ENCODE data around the gene CCBE1. TPM values are rescaled to one million over a fixed set of nuclear protein-coding genes. Genes with fewer than 3 reads are reported as not detected.

Gene CCBE1
- total RNA-seq, 1 donor from 2014 or later = 14.0 TPM

DNA sequence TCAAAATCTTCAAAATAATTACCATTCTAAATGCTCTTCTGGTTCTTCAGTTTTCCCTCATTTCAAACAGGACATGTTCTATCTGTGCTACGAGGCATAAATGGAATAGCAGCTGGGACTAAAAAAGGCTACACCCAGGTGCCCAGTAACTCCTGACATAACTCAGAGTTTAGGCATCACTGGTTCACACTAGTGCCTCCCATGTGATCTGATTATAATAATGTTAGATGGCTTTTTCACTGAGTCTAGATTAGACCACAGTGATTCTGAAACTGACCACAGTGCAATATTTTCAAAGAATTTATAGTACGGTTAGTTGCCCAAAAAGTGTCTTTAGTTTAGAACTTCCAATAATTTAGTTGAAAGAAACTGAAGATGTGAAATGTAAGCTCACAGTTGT lies 123.3 kb downstream of the CCBE1 start:
- no peaks in the 10 kb centered on the region for H3K9me3 ChIP-seq
- H3K27ac ChIP-seq = no peak overlapping the region
- intact Hi-C loops (cut with DNase I) = no loop called here
- no peaks in the 10 kb centered on the region for H3K27me3 ChIP-seq (ENCODE audit: low read depth)
- TF ChIP-seq, protein P1, sequence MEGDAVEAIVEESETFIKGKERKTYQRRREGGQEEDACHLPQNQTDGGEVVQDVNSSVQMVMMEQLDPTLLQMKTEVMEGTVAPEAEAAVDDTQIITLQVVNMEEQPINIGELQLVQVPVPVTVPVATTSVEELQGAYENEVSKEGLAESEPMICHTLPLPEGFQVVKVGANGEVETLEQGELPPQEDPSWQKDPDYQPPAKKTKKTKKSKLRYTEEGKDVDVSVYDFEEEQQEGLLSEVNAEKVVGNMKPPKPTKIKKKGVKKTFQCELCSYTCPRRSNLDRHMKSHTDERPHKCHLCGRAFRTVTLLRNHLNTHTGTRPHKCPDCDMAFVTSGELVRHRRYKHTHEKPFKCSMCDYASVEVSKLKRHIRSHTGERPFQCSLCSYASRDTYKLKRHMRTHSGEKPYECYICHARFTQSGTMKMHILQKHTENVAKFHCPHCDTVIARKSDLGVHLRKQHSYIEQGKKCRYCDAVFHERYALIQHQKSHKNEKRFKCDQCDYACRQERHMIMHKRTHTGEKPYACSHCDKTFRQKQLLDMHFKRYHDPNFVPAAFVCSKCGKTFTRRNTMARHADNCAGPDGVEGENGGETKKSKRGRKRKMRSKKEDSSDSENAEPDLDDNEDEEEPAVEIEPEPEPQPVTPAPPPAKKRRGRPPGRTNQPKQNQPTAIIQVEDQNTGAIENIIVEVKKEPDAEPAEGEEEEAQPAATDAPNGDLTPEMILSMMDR (IDR thresholded peaks at IDR 0.05) = no peak
- ATAC-seq (no peak), DNase-seq (no peak)
- no peak overlapping the region for H3K4me3 ChIP-seq
- H3K36me3 ChIP-seq = no peaks in the 10 kb centered on the region
- H3K4me1 ChIP-seq = peaks cover 5% of the 10 kb centered on the region

DNA sequence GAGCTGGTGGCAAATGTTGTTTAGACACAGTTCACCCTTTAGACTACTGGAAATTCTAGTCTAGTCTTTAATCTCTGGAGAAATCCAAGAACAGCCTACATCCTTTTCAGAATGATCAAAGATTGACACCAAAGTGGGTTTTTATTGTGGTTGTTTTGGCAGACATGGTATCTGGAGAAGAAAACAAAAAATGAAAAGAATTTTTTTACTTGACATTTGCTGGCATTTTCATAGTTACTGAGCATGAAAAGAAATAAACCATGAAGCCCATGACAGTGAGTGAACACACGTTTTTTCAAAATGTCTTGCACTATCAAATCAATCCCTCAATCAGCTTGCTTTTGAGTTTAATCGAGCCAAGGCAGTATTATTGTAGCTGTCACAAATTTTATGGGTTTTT lies 125.3 kb downstream of the CCBE1 start:
- no peaks in the 10 kb centered on the region for H3K36me3 ChIP-seq
- no peaks in the 10 kb centered on the region for H3K27me3 ChIP-seq (ENCODE audit: low read depth)
- H3K4me1 ChIP-seq = peaks cover 10% of the 10 kb centered on the region
- no peak overlapping the region for H3K27ac ChIP-seq
- DNase-seq = no peak
- TF ChIP-seq, protein P1 (IDR thresholded peaks at IDR 0.05) = no peak
- intact Hi-C loops (cut with DNase I) = no loop called here
- ATAC-seq = no peak
- H3K4me3 ChIP-seq = no peak overlapping the region
- H3K9me3 ChIP-seq = no peaks in the 10 kb centered on the region

DNA sequence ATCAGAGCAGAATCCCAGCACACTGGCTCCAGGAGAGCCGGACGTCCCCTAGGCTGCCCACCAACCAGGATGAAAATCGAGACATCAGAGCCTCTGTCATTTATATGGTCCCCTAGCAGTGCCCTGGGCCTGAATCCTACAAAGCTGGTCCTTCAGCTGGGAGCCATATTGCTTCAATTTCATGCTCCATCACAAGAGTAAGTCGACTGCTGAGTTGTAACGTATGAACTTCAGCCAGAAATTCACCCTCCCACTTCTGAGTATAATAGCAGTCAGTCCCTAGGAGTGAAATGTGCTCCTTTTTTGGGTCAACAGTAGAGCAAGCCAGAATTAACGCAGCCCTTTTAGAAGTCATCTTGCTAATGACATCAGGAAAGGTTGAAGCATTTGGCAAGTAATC lies 126.4 kb downstream of the CCBE1 start:
- Histone ChIP-seq H3K4me1 (peaks cover 10% of the 10 kb centered on the region), H3K27ac (no peak overlapping the region), H3K4me3 (no peak overlapping the region), H3K36me3 (no peaks in the 10 kb centered on the region), H3K9me3 (no peaks in the 10 kb centered on the region), H3K27me3 (ENCODE audit: low read depth) (no peaks in the 10 kb centered on the region)
- no peak for ATAC-seq
- no peak for DNase-seq
- TF ChIP-seq, protein P1 (IDR thresholded peaks at IDR 0.05) = no peak
- intact Hi-C loops (cut with DNase I) = no loop called here

DNA sequence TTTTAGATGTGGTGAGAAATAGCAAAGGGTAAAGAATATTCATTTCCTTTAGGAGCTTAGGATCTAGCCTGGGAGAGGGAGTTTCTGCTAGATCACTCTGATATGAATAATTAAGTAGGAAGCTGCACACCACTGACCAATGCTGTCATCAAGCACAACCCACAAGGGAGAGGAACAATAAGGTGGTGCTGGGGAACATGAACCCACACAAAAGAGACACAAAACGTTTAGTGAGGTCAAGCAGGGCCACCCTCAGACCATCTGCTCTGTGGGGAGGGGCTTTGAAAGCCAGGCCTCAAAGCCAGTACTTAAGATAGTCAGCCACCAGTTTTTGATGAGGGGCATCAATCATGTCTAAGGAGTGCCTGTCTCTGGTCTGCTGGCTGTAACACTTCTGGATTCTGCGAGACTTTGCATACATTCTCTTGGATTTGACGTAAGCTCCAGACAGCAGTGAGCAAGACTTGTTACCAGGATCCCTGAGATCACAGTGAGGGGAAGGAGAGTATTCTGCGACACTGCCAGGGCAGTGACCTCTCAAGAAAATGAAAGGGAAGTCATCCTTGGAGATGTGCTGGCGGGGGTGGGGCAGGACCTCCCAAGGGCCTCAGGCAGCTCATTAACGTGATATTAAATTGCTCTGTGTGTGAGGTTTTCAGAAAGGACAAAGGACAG lies 127.0 kb downstream of the CCBE1 start:
- H3K4me3 ChIP-seq = no peak overlapping the region
- no peaks in the 10 kb centered on the region for H3K9me3 ChIP-seq
- no peak overlapping the region for H3K27ac ChIP-seq
- no peaks in the 10 kb centered on the region for H3K36me3 ChIP-seq
- peaks cover 10% of the 10 kb centered on the region for H3K4me1 ChIP-seq
- no peaks in the 10 kb centered on the region for H3K27me3 ChIP-seq (ENCODE audit: low read depth)
- TF ChIP-seq, protein P1 (IDR thresholded peaks at IDR 0.05) = no peak
- ATAC-seq = no peak
- intact Hi-C loops (cut with DNase I) = no loop called here
- no peak for DNase-seq

DNA sequence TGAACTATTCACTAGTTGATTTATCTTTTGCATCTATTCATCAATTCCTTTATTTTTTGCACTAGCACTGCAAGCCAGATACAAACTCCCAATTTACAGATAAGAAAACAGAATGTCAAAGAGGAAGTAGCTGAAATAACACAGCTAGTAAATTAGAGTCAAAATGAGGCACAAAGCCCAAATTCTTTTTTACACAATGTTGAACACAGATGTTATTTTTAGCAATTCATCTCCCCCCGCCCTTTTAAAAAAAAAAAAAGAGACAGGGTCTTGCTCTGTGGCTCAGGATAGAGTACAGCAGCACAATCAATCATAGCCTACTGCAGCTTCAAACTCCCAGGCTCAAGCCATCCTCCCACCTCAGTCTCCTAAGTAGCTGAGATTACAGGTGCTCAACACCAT lies 127.8 kb downstream of the CCBE1 start:
- no peak for DNase-seq

More for the DNA sequence above, 127.8 kb downstream of the CCBE1 start:
- intact Hi-C loops (cut with DNase I) = no loop called here
- H3K27me3 ChIP-seq (ENCODE audit: low read depth) = no peaks in the 10 kb centered on the region
- H3K4me1 ChIP-seq = peaks cover 10% of the 10 kb centered on the region
- TF ChIP-seq, protein P1 (IDR thresholded peaks at IDR 0.05) = no peak
- H3K36me3 ChIP-seq = no peaks in the 10 kb centered on the region
- no peak for ATAC-seq
- H3K4me3 ChIP-seq = no peak overlapping the region
- H3K9me3 ChIP-seq = no peaks in the 10 kb centered on the region
- H3K27ac ChIP-seq = no peak overlapping the region

All from lower lobe of right lung (tissue), 2 donors.